H9 (cell line): Measurements from ENCODE around the gene GIMAP7. TPM values are rescaled to one million over a fixed set of nuclear protein-coding genes. Genes with fewer than 3 reads are reported as not detected.

ENCODE experiments used
- DNase-seq: peaks from one replicate; pipeline ENCODE4 v3.0.0-alpha.2; 2017
- H2AFZ ChIP-seq: one replicate; pipeline ENCODE4 v1.6.1; 2013; ENCODE audit warnings: mild to moderate bottlenecking, low read length, control low read depth, moderate library complexity
- H2AK5ac ChIP-seq: 2 replicates; pipeline ENCODE4 v1.6.1; 2013; ENCODE audit warnings: low read length, control low read depth, mixed read lengths; ENCODE audit not compliant: insufficient read length
- H2BK120ac ChIP-seq: one replicate; pipeline ENCODE4 v1.6.1; 2013; ENCODE audit warnings: low read depth, mild to moderate bottlenecking, low read length, control low read depth, inconsistent platforms; ENCODE audit not compliant: poor library complexity, severe bottlenecking
- H2BK12ac ChIP-seq: 2 replicates; pipeline ENCODE4 v1.6.1; 2013; ENCODE audit warnings: low read length, control low read depth, mixed read lengths, low read depth; ENCODE audit not compliant: insufficient read length
- H2BK15ac ChIP-seq: 2 replicates; pipeline ENCODE4 v1.6.1; 2013; ENCODE audit warnings: low read depth, low read length, control low read depth
- H2BK20ac ChIP-seq: one replicate; pipeline ENCODE4 v1.6.1; 2013; ENCODE audit warnings: low read depth, mild to moderate bottlenecking, low read length, control low read depth, inconsistent platforms; ENCODE audit not compliant: poor library complexity, severe bottlenecking
- H2BK5ac ChIP-seq: 2 replicates; pipeline ENCODE4 v1.6.1; 2013; ENCODE audit warnings: low read length, control low read depth, mixed read lengths; ENCODE audit not compliant: insufficient read length
- H3K14ac ChIP-seq: 2 replicates; pipeline ENCODE4 v1.6.1; 2013; ENCODE audit warnings: low read length, control low read depth; ENCODE audit not compliant: insufficient read depth
- H3K18ac ChIP-seq: 2 replicates; pipeline ENCODE4 v1.6.1; 2013; ENCODE audit warnings: low read depth, mild to moderate bottlenecking, mixed read lengths, low read length, control low read depth; ENCODE audit not compliant: insufficient read length
- H3K23ac ChIP-seq: 2 replicates; pipeline ENCODE4 v1.6.1; 2013; ENCODE audit warnings: low read length, control low read depth, mixed read lengths, low read depth; ENCODE audit not compliant: insufficient read length
- H3K23me2 ChIP-seq: 2 replicates; pipeline ENCODE4 v1.6.1; 2013; ENCODE audit warnings: low read depth, mild to moderate bottlenecking, mixed read lengths, low read length, control low read depth; ENCODE audit not compliant: insufficient read length, poor library complexity, severe bottlenecking
- H3K27ac ChIP-seq: 2 replicates; pipeline ENCODE4 v1.5.1; 2013; ENCODE audit warnings: low read length, control low read depth, mixed read lengths, low read depth; ENCODE audit not compliant: insufficient read length
- H3K27me3 ChIP-seq: 2 replicates; pipeline ENCODE4 v1.6.1; 2013; ENCODE audit warnings: low read length, control low read depth, inconsistent platforms; ENCODE audit not compliant: insufficient read depth
- H3K4ac ChIP-seq: 2 replicates; pipeline ENCODE4 v1.6.1; 2013; ENCODE audit warnings: low read depth, mild to moderate bottlenecking, control low read depth, inconsistent platforms, low read length, moderate library complexity
- H3K4me1 ChIP-seq: 2 replicates; pipeline ENCODE4 v1.6.1; 2013; ENCODE audit warnings: low read length, control low read depth, inconsistent platforms; ENCODE audit not compliant: insufficient read depth
- H3K4me2 ChIP-seq: 2 replicates; pipeline ENCODE4 v1.6.1; 2013; ENCODE audit warnings: low read length, control low read depth, mixed read lengths; ENCODE audit not compliant: insufficient read length, insufficient read depth
- H3K56ac ChIP-seq: 2 replicates; pipeline ENCODE4 v1.6.1; 2013; ENCODE audit warnings: low read depth, mild to moderate bottlenecking, mixed read lengths, low read length, control low read depth; ENCODE audit not compliant: insufficient read length
- H3K79me1 ChIP-seq: 2 replicates; pipeline ENCODE4 v1.6.1; 2013; ENCODE audit warnings: low read depth, mild to moderate bottlenecking, moderate library complexity, low read length, control low read depth, inconsistent platforms; ENCODE audit not compliant: insufficient read depth, poor library complexity, severe bottlenecking
- H3K79me2 ChIP-seq: 2 replicates; pipeline ENCODE4 v1.6.1; 2013; ENCODE audit warnings: low read length, control low read depth, inconsistent platforms; ENCODE audit not compliant: insufficient read depth
- H3K9ac ChIP-seq: 2 replicates; pipeline ENCODE4 v1.6.1; 2013; ENCODE audit warnings: low read length, control low read depth, mixed read lengths; ENCODE audit not compliant: insufficient read length; ENCODE audit errors: extremely low read depth
- H3K9me3 ChIP-seq: one replicate; pipeline ENCODE4 v1.6.1; 2013; ENCODE audit warnings: low read depth, low read length, inconsistent platforms; ENCODE audit not compliant: control insufficient read depth
- H3T11ph ChIP-seq: one replicate; pipeline ENCODE4 v1.6.1; 2013; ENCODE audit warnings: mild to moderate bottlenecking, low read length, control low read depth, inconsistent platforms
- H4K20me1 ChIP-seq: one replicate; pipeline ENCODE4 v1.6.1; 2013; ENCODE audit not compliant: control insufficient read depth, insufficient read length, insufficient read depth
- H4K5ac ChIP-seq: 2 replicates; pipeline ENCODE4 v1.6.1; 2013; ENCODE audit warnings: low read depth, mild to moderate bottlenecking, mixed read lengths, low read length, control low read depth; ENCODE audit not compliant: insufficient read length
- H4K8ac ChIP-seq: replicated peaks from 2 replicates; pipeline ENCODE4 v1.6.1; 2013; ENCODE audit warnings: low read length, control low read depth, mixed read lengths, low read depth; ENCODE audit not compliant: insufficient read length
- H4K91ac ChIP-seq: 2 replicates; pipeline ENCODE4 v1.6.1; 2013; ENCODE audit warnings: low read depth, mild to moderate bottlenecking, moderate library complexity, mixed read lengths, low read length, control low read depth; ENCODE audit not compliant: insufficient read length
- H3K27ac Mint-ChIP-seq, 3 experiments: 2 replicates in 2 of 3; 3 replicates in 1 of 3; pipeline ENCODE4 v1.8.0; 2020 to 2021; ENCODE audit warnings: mixed read lengths in 3 of 3, mild to moderate bottlenecking in 1 of 3, moderate library complexity in 1 of 3
- H3K27me3 Mint-ChIP-seq: 2 replicates; pipeline ENCODE4 v1.8.0; 2021; ENCODE audit warnings: low read depth, mild to moderate bottlenecking, moderate library complexity, mixed read lengths
- H3K36me3 Mint-ChIP-seq, 3 experiments: 2 replicates in 2 of 3; 3 replicates in 1 of 3; pipeline ENCODE4 v1.8.0; 2020 to 2021; ENCODE audit warnings: low read depth in 3 of 3, mixed read lengths in 3 of 3; ENCODE audit not compliant: insufficient read depth in 1 of 3
- H3K4me1 Mint-ChIP-seq, 2 experiments: 2 replicates each; pipeline ENCODE4 v1.8.0; 2020; ENCODE audit warnings: mixed read lengths in 2 of 2
- H3K4me3 Mint-ChIP-seq, 2 experiments: 2 replicates in 1 of 2; 3 replicates in 1 of 2; pipeline ENCODE4 v1.8.0; 2020 to 2021; ENCODE audit warnings: mild to moderate bottlenecking in 2 of 2, mixed read lengths in 2 of 2, moderate library complexity in 1 of 2
- H3K9me3 Mint-ChIP-seq, 2 experiments: 2 replicates in 1 of 2; 3 replicates in 1 of 2; pipeline ENCODE4 v1.8.0; 2020; ENCODE audit warnings: mild to moderate bottlenecking in 2 of 2, mixed read lengths in 2 of 2, moderate library complexity in 1 of 2
- CTCF ChIP-seq: fragments of 200-600 bp; sonication (generic); conservative IDR thresholded peaks from 3 replicates; pipeline ENCODE4 v1.8.0; 2021; ENCODE audit warnings: antibody characterized with exemption, mild to moderate bottlenecking
- WGBS: extraction: QIAGEN DNeasy Blood & Tissue Kit; methylation state at CpG from one replicate; pipeline ENCODE4 v1.1.7; 2013; ENCODE audit warnings: missing lambda C conversion rate, low lambda C conversion rate, mixed read lengths; ENCODE audit not compliant: insufficient read length; ENCODE audit errors: extremely low coverage; 5-methylcytosine and 5-hydroxymethylcytosine counted together
- total RNA-seq: library from RNA; stranded (reverse); gene quantifications from 2 replicates; pipeline ENCODE4 v1.2.1, GENCODE V29; 2021

GIMAP7 gene
- total RNA-seq, 1 experiment from 2014 or later = not detected

DNA sequence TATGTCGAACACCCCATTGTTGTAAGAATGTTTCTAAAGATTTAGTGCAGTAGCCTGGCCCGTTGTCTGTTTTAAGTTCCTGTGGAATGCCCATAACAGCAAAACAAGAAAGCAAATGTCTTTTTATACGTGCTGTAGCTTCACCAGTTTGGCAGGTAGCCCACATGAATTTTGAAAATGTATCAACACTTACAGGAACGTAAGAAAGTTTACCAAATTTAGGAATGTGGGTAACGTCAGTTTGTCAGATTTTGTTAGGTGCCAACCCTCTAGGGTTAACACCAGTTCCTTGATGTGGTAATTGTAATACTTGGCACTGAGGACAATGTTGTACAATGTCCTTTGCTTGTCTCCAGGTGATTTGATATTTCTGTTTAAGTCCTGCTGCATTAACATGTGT, 49.3 kb downstream of the GIMAP7 start:
- no peak overlapping the region for H2BK5ac ChIP-seq
- H3K18ac ChIP-seq = no peak overlapping the region
- H3K27me3 ChIP-seq = no peaks in the 10 kb centered on the region
- H2BK120ac ChIP-seq = no peak overlapping the region
- H4K20me1 ChIP-seq = no peaks in the 10 kb centered on the region
- no peak overlapping the region for H3K14ac ChIP-seq
- H3K79me2 ChIP-seq = no peaks in the 10 kb centered on the region
- H2BK12ac ChIP-seq = no peak overlapping the region
- no peak overlapping the region for H3K56ac ChIP-seq
- TF ChIP-seq CTCF = no peak
- Mint-ChIP-seq H3K4me1 (peaks cover 40 to 43% of the 10 kb centered on the region in 2 experiments), H3K9me3 (peaks cover 17 to 20% of the 10 kb centered on the region in 2 experiments), H3K27me3 (peaks cover 31% of the 10 kb centered on the region), H3K36me3 (peaks cover 7 to 11% (median 9%) of the 10 kb centered on the region in 3 experiments), H3K27ac (no peak overlapping the region), H3K4me3 (no peak overlapping the region)
- no peak overlapping the region for H4K91ac ChIP-seq
- H3T11ph ChIP-seq = no peak overlapping the region
- no peak overlapping the region for H3K4ac ChIP-seq
- no peak overlapping the region for H2BK20ac ChIP-seq
- H2AFZ ChIP-seq = no peak overlapping the region
- H3K23ac ChIP-seq = no peak overlapping the region
- H3K23me2 ChIP-seq = no peaks in the 10 kb centered on the region
- no peak overlapping the region for H2BK15ac ChIP-seq
- H3K79me1 ChIP-seq = no peaks in the 10 kb centered on the region
- H3K27ac ChIP-seq = no peak overlapping the region
- no peak overlapping the region for H3K4me2 ChIP-seq
- WGBS = no CpG with 5 or more reads among the region's 5 CpGs
- peaks cover 8% of the 10 kb centered on the region for H3K9me3 ChIP-seq
- no peak overlapping the region for H2AK5ac ChIP-seq
- no peak overlapping the region for H4K8ac ChIP-seq
- H3K4me1 ChIP-seq = peaks cover 7% of the 10 kb centered on the region; the same call in 1 of the 2 replicates
- no peak overlapping the region for H3K9ac ChIP-seq
- H4K5ac ChIP-seq = no peak overlapping the region
- DNase-seq = no peak
